Femur (tissue), 1 donor: ENCODE measurements around the gene TTYH1.

ENCODE experiments used
- DNase-seq: peaks from one replicate; pipeline ENCODE4 v3.0.0-alpha.2; 2017

The TTYH1 gene

DNA sequence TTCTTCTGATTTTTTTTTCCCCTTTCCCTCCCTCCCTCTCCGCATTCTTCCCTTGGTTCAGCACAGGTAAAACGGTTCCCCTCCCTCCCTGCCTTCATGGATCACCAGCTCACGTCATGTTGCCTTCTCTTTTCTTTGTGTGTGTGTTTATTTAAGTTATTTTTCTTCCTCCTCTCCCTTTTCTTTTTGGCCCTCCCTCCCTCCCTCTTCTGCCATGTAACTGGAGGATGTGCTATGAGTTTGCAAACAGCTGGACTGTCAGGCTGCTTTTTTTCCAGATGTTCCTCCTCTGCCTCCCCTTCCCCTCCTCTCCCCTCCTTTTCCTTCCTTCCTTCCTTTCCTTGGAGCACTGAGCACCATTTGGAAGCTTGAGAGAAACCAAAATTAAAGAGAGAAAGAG is 46.3 kb downstream of the TTYH1 start:
- DNase-seq: no peak

DNA sequence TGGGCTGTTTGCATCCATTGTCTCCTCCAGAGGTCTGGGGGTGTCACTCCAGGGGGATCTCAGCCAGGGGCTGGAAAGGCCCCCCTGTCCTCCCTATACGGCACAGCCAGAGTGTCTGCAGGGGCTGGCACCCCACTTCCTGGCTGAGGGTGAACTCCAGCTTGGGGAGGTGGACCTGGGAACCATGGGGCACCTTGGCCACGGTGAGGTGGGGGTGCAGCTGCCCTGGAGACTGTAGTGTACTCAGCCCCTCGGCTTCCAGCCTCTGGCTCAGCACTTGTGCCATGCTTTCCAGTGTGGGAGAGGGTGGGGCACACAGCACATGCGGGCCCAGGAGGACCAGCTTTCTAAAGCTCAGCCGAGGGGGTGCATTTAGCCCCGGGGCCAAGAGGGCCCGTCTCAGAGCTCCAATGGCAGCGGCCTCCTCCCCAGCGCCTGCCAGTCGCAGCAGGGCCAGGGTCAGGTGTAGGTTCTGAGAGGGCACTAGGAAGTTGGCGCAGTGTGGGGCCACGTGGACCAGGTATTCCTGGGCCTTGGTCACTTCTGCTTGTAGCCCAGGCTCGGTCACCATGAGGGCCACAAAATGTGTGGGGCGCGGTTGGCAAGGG is 46.9 kb downstream of the TTYH1 start:
- DNase-seq: no peak

DNA sequence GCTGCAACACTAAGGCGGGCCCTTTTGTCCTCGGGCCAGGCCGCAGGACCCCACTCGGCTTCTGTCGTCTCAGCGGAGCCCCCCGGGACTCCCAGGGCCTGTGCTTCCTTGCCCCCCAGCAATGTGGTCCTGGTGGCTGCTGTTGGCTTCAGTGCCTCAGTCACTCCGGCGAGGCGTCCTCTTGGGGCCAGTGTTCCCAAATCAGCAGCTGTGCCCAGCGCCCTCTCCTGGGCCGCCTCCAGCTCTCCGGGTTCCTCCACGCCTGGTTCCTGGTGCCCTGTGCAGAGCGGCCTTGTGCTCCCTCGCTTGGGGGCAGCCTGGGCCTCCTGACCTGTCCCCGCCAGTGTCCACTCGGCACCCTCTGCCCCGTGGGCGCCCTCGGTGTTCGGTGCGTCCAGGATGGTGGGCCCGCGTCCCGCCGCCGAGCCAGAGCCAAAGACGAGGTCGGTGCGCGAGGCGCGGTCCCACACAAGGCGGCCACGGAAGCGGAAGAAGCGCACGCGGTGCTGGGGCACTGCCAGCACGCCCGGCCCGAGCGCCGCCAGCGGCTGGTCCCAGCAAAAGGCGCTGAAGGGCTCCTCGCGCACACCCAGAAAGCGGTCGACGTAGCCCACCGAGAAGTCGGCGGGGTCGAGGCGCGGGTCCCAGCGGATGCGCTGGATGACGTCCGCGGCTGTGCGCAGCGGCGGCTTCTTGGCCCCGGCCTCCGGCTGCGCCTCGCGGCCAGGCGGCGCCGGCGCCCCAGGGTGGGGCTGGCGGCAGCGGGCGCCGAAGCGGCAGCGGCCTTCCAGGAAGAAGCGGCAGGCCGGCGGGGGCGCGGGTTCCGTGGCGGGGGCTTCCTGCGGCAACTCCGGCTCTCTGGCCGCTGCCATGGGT is 47.6 kb downstream of the TTYH1 start:
- peak; percentile 79 for DNase-seq

DNA sequence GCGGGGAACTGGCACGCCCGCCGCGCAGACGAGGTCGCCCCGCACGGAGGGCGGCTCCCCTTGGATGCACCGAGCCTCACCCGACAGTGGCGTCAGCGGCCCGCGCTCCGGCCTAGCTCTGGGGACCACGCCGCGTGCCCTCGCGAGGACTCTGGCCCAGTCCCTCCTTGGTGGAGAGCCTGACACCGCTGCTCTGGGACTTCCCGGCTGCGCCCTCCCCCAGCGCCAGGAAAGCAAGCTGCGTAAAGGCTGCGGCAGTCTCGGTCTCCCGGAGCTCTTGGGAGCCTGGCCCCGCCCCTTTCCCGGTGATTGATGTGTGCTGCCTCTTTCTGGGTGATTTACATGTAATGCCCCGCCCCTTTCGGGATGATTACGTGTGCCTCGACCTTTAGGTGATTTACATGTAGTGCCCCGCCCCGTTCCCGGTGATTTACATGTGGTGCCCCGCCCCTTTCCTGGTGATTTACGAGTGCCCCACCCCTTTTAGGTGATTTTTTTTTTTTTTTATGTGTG is 48.3 kb downstream of the TTYH1 start, which contains the start of gene LENG9:
Gene LENG9, minus strand, starts transcription at position 248 of the 513 bp plus-strand sequence. CDS start 252 bp downstream, outside the sequence.
- peak; percentile 98 for DNase-seq

DNA sequence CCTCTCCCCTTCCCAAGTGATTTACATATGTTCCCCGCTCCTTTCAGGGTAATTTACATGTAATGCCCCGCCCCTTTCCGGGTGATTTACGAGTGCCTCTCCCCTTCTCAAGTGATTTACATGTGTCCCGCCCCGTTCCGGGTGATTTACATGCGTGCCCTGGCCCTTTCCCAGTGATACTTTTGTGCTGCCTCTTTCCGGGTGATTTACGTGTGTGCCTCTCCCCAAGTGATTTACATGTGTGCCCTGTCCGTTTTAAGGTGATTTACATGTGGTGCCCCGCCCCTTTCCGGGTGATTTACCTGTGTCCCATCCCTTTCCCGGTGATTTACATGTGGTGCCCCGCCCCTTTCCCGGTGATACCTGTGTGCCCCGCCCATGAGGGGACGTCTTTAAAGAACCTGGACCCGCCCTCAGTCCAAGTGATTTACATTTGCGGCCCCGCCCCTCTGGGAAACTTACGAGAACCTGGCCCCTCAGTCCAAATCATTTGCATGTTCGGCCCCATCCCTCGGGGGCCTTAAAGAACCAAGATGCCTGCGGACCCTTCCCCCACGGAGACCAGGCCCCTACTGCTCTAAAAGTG is 48.9 kb downstream of the TTYH1 start:
- peak; percentile 86 for DNase-seq

DNA sequence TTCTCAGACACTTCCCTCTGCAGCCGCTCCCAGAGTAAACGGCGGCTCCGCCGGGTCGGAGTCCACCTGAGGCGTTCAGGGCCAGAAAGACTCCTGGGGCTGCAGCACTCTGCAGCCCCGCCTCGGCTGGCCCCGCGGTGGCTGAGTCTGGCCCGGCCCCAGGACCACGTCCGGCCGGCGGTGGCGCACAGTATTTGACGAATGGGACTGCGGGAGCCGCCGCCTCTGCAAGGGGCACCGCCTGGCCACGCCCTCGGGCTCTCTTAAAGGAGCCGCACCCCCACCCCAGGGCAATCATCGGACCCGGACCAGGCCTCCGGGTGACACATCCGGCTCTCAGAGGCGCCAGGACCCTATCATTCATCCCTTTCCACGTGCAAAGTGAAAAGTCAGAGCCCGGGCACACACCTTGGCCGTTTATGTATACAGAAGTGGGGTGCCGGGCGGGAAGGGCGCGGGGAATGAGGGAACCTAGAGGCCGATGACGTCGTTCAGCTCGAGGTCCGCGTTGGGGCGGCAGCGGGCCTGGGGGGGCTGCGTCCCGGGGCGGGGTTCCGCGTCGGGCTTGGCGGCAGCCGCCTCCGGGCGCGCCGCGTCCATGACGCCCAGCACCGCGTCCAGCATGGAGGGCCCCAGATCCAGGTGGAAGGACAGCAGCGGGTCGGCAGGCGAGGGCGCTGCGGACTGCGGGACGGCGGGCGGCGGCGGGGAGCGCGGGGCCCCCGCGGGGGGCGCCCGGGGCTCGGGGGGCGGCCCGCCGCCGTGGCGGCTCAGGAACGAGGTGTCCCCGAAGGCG is 49.6 kb downstream of the TTYH1 start:
- peak; percentile 93 for DNase-seq

DNA sequence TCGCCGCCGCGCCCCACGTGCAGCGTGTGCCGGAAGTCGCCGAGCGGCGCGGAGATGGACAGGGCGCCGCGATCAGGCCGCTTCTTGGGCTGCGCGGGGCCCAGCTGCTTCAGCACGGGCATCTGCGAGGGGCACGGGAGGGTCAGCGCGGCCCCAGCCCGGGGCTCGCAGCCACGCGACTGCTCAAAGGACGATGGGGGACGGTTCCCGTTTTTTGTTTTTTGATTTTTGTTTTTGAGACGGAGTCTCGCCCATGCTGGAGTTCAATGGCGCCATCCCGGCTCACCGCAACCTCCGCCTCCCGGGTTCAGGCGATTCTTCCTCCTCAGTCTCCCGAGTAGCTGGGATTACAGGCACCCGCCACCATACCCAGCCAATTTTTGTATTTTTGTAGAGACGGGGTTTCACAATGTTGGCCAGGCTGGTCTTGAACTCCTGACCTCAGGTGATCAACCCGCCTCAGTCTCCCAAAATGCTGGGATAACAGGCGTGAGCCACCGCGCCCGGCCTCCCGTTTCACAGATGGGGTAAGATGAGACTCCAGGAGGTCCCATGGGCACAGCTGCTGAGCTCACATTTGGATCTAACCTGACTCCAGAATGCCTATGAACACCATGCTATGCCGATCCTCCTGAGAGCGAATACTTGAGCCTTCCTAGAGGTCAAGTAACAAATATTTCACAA is 50.3 kb downstream of the TTYH1 start:
- peak; percentile 33 for DNase-seq

DNA sequence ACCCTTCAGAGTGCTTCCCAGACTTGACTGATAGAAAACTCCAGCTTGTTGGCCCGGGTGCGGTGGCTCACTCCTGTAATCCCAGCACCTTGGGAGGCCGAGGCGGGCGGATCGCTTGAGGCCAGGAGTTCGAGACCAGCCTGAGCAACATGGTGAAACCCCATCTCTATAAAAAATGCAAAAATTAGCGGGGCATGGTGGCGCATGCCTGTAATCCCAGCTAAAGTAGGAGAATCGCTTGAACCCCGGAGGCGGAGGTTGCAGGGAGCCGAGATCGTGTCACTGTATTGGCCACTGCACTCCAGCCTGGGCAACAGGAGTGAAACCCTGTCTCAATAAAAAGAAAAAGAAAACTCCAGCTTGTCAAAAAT is 50.8 kb downstream of the TTYH1 start:
- peak; percentile 16 for DNase-seq

DNA sequence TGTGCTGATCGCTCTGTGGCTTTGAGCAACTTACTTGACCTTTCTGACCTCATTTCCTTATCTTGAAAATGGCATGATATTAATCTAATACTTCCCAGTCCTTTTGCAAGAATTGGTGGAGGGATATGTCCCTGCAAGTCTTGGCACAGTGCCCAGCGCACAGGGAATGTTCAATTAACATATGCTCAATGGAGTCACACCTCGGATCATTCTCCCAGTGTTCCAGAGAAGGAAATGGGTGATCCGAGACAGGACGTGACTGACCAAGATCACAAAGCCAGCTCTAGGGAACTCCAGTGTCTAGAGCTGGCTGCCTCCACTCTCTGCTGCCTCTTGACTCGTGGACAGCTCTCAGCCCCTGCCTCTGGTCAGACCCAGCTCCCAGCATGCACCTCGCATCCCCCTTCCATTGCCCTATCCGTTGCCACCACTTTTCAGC is 54.3 kb downstream of the TTYH1 start:
- DNase-seq: no peak

DNA sequence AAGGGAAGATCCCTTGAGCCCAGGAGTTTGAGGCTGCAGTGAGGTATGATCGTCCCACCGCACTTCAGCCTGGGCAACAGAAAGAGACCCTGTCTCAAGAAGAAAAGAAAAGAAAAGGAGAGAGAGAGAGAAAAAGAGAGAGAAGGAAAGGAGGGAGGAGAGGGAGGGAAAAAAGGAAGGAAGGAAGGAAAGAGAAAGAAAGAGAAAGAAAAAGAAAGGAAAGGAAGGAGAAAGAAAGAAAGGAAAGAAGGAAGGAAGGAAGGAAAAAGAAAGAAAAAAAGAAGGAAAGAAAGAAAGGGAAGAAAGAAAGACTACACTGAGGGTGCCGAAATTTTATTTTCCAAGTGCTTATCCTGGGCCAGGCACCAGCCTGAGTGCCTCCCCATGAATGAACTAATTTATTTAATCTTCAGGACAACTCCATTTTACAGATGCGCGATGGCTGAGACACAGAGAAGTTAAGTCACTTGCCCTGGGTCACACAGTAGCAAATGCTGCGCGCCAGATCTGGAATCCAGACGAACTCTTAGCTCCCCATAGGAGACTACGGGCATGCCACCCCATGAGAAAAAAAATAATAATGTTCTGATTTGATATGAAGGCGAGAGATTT is 55.1 kb downstream of the TTYH1 start:
- DNase-seq: no peak

DNA sequence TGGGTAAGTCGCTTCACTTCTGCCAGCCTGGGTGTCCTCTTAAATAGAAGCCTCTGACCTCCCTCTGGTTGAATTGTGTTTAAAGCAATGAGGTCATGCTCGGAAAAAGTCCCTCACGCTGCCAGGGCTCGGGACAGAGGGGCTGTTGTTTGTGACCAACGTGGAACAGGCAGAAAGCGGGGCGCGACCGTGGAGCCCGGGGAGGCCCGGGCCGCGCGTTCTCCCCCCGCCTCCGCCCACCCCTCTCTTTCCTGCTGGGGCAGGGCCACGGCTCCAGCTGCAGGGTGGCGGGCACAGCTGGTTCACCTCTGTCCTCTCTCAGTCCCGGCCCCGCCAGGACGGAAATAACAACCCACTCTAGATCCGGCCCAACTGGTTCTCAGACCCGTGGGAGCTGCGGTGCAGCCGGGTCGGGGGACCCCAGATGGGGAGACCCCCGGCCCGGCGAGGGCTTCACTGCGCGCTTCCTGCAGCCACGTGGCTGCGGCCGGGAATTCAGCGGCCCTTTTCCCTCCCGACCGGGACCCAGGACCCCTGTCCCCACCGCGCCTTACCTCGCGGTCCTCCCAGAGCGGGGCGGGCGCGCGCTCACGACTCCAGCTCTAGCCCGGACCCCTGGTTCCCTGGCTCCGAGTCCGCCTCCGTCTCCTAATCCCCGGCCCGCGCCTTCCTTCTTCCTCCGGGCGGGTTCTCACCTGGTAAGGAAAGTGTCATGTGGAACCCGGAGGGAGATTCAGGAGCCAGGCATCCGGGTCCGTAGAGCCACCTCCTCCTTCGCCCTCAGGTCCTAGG is 55.9 kb downstream of the TTYH1 start:
- peak; percentile 78 for DNase-seq

DNA sequence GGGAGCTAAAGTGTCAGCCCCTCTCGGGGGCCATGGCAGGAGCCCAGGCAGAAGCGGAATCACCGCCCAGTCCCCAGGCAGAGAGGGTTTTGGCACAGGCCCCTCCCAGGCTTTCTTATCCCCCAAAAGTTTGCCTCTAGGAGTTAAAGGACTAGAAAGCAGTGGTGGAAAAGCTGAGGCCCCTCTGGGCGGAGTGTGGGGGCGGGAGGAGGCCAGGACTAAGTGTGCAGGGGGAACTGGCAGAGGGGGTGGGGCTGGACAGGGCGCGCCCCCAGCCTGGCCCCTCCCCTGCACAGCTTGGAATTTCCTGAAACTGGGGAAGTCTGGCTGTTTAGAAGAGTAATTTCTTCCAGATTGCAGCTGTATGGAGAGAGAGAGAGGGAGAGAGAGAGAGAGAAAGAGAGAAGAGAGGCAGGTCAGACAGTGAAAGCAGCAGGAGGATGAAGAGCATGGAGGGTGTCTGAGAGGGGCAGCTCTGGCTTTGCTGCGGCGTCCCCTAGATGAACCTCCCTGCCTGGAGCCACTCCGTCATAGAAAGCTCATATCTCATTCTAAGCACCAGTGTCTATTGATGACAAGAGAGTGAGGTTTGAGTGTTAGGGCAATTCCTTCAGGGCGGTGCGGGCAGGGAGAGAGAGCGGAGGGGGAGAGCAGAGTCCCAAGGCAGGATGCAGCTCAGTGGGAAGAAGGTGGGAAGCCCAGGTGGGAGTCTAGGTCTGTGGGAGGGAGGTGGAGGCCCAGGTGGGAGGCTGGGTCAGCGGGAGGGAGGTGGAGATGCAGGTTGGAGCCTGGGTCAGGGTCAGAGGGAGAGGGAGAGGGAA is 58.0 kb downstream of the TTYH1 start, which contains the start of gene CDC42EP5:
Gene CDC42EP5, minus strand, starts transcription at position 226 of the 821 bp plus-strand sequence. CDS start 7,749 bp downstream, outside the sequence.
- peak; percentile 97 for DNase-seq

DNA sequence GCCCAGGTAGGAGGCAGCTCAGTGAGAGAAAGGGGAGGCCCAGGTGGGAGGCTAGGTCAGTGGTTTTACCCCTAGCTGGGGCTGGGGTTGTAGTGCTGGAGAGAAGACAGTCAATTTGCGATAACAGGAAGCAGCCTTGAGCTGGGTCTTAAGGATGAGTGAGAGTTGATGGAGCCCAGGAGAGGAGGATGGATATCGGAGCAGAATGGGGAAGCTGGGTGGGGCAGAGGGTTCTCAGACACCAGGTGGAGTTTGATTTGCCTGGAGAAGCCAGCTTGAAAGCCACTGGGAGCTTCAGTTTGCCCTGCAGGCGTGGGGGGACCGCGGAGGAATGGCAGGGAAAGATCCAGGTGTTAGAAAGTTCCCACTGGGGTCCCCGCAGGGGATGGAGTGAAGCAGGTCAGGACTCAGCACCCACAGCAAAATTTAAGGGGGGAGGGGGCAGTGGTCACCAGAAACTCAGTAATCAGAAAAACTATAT is 58.7 kb downstream of the TTYH1 start:
- no peak for DNase-seq

DNA sequence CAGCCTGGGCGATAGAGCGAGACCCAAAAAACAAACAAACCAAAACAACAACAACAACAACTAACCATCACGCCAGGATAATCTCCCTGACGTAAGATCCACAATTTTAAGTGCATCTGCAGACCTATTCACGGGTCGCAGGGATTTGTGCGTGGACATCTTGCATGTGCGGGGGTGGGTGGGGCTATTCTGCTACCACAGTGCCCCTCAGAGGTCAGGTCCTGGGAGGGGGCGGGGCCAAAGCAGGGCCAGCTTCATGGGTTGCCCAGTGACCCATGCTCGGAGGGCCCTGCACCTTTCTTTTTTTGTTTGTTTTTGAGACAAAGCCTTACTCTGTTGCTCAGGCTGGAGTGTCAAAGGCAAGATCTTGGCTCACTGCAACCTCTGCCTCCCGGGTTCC is 60.4 kb downstream of the TTYH1 start:
- no peak for DNase-seq

DNA sequence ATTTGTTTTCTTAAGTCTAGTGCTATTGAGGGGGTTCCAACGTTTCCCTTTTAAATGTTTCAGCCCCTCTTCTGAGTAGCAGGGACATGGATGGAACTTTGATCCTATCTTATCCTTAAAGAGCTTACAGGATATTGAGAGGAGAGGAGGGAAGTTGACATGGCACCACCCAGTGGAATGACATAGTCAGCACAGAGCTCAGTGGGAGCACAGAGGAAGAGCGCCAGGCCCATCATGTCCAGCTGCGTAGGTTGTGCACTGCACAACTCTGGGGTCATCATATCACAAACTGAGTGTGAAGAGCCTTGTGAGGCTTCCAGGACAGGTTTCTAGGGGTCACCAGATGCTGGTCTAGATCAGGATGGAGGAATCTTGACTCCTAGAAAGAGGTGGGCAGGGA is 62.4 kb downstream of the TTYH1 start:
- no peak for DNase-seq

DNA sequence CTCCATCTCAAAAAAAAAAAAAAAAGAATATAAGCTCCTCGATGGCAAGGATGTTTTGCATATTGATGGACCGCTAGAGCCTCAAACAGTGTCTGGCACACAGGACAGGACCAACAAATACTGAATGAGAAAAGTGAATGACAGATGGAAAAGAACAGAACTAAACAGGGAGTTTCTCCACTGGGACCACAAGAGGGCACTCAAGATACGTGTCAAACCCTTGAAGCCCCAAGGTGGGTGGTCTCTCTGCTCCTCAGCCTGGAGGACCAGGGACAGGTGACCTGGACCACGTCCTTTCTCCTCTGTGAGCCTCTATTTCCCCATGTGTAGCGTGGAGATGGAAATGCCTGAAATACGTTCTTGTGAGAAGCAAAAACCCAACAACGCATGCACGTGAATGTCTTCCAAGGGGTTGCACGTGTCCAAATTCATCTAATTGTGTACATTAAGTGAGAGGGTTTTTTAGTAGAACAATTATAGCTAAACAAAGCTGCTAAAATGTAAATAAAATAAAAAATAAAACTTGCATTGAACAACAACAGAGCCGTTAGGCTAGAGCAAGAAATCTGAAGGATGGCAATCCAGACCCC is 63.5 kb downstream of the TTYH1 start:
- peak; percentile 36 for DNase-seq

DNA sequence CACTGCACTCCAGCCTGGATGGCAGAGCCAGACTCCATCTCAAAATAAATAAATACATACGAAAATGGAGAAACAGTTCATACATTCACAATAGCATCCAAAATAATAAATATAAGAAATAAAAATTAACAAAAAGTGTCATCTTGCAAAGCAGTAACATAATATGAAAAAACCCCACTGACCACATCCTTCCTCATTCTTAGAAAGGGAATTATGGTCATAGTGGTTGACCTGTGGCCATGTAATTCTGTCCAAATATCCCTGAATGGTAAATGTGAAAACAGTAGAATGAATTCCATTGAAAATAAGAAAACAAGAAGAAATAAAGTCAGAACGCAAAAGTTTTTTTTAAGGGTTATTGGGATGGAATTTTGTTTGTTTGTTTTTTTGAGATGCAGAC is 64.8 kb downstream of the TTYH1 start:
- DNase-seq: no peak

DNA sequence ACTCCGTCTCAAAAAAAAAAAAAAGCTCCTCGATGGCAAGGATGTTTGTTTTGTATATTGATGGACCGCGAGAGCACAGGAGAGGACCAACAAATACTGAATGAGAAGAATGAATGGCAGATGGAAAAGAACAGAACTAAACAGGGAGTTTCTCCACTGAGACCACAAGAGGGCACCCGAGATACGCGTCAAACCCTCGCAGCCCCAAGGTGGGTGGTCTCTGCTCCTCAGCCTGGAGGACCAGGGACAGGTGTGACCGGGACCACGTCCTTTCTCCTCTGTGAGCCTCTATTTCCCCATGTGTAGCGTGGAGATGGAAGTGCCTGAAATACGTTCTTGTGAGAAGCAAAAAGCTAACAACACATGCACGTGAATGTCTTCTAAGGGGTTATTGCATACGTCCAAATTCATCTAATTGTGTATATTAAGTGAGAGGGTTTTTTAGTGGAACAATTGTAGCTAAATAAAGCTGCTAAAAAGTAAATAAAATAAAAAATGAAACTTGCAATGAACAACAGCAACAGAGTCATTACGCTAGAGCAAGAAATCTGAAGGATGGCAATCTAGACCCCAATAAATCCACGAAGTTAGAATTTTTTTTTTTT is 66.2 kb downstream of the TTYH1 start:
- peak; percentile 67 for DNase-seq

DNA sequence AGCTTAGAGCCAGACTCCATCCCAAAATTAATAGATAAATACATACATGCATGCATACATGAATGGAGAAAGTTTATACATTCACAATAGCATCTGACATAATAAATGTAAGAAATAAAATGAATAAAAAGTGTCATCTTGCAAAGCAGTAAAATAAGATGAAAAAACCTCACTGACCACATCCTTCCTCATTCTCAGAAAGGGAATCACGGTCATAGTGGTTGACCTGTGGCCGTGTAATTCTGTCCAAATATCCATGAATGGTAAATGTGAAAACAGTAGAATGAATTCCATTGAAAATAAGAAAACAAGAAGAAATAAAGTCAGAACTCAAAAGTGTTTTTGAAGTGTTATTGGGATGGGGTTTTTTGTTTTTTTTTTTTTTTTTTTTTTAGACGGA is 67.6 kb downstream of the TTYH1 start:
- DNase-seq: no peak
